Transverse colon (tissue), 3 donors: ENCODE data around the gene SWAP70.

ENCODE experiments used
- EP300 ChIP-seq: sonication (generic); formaldehyde crosslinking; IDR thresholded peaks from one replicate; pipeline ENCODE4 v1.6.1; 2017; ENCODE audit warnings: antibody characterized with exemption, low read depth
- TF ChIP-seq, protein P1 (sequence below), 5 experiments: fragments of 200-600 bp in 3 of 5; fragments of 450-650 bp in 2 of 5; sonication (generic) in 3 of 5; IDR thresholded peaks; 1 replicate in 2 of 5; 2 replicates in 3 of 5; pipeline ENCODE4 v1.5.1; 2016 to 2017; ENCODE audit warnings: antibody characterized with exemption in 5 of 5, inconsistent platforms in 3 of 5, mild to moderate bottlenecking in 2 of 5, moderate library complexity in 1 of 5

- TF ChIP-seq EP300 = no peak
- TF ChIP-seq, protein P1, sequence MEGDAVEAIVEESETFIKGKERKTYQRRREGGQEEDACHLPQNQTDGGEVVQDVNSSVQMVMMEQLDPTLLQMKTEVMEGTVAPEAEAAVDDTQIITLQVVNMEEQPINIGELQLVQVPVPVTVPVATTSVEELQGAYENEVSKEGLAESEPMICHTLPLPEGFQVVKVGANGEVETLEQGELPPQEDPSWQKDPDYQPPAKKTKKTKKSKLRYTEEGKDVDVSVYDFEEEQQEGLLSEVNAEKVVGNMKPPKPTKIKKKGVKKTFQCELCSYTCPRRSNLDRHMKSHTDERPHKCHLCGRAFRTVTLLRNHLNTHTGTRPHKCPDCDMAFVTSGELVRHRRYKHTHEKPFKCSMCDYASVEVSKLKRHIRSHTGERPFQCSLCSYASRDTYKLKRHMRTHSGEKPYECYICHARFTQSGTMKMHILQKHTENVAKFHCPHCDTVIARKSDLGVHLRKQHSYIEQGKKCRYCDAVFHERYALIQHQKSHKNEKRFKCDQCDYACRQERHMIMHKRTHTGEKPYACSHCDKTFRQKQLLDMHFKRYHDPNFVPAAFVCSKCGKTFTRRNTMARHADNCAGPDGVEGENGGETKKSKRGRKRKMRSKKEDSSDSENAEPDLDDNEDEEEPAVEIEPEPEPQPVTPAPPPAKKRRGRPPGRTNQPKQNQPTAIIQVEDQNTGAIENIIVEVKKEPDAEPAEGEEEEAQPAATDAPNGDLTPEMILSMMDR (IDR thresholded peaks at IDR 0.05) = no peak
Observed at GRCh38 chr11:9796266-9796665, 132.4 kb downstream of the SWAP70 start.
